GM12891 (cell line): ENCODE results near the gene SPINK8.

Experiments used
- POLR2A ChIP-seq: IDR thresholded peaks from 2 replicates; pipeline ENCODE4 v1.6.1; 2011; ENCODE audit warnings: low read depth, low read length, control low read depth
- SPI1 ChIP-seq: IDR thresholded peaks from 2 replicates; pipeline ENCODE4 v1.6.1; 2011; ENCODE audit warnings: low read depth, low read length, control low read depth
- TAF1 ChIP-seq: IDR thresholded peaks from 2 replicates; pipeline ENCODE4 v1.6.1; 2011; ENCODE audit warnings: low read depth, low read length, control low read depth

- TF ChIP-seq POLR2A (no peak), TAF1 (no peak), SPI1 (peak; percentile 52)
These were observed 52.6 kb downstream of the SPINK8 start for GRCh38 chr3:48280881-48281280.
